Stimulated activated effector memory CD8-positive, alpha-beta T cell treated with anti-CD3 and anti-CD28 coated beads, Interleukin-12 subunit alpha, Interleukin-12 subunit beta, amount 100 ng/mL, for 72 hours (primary cell): ENCODE measurements around the gene FUT8.
"Not testable (repeated sequence)": the region's sequence is repeated elsewhere in the genome, so short reads cannot be mapped to it uniquely, and the experiment has no call there.

Experiments used
- ATAC-seq: fragments of 150-1000 bp; cut with Tn5 transposase; 2 replicates; pipeline ENCODE4 v1.10.0; 2021
- DNase-seq, 2 donors: peaks; one replicate each; pipeline ENCODE4 v3.0.0; 2021 to 2022; ENCODE audit warnings: low spot score in 2 of 2
- H3K27ac Mint-ChIP-seq: one replicate; pipeline ENCODE4 v1.8.0; 2022; ENCODE audit warnings: mild to moderate bottlenecking, mixed read lengths
- H3K36me3 Mint-ChIP-seq: one replicate; pipeline ENCODE4 v1.8.0; 2022; ENCODE audit warnings: mild to moderate bottlenecking, mixed read lengths
- H3K4me1 Mint-ChIP-seq: one replicate; pipeline ENCODE4 v1.8.0; 2022; ENCODE audit warnings: mixed read lengths
- H3K4me3 Mint-ChIP-seq: one replicate; pipeline ENCODE4 v1.8.0; 2022; ENCODE audit warnings: mild to moderate bottlenecking, mixed read lengths
- H3K9me3 Mint-ChIP-seq: one replicate; pipeline ENCODE4 v1.8.0; 2022; ENCODE audit warnings: mixed read lengths

FUT8 gene

DNA sequence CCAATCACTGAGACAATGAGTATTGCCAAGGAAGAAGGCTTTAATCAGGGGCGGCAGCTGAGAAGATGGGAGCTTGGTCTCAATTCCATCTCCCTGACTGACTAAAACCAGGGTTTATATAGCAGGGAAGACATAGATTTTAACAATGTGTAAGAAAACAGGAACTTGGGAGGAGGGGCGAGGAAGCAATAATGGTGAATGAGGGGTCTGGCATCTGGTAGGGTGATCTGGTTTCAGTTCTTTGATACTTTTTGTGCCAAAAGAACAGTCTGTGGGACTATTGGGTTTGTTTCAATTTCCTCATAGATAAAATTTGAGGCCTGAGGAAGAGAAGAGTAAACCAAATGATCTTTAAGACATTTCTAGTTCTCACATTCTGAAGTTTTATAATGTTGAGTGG, 49.2 kb downstream of the FUT8 start:
- Mint-ChIP-seq H3K4me3 (peak overlapping the region; percentile 24), H3K9me3 (no peaks in the 10 kb centered on the region), H3K27ac (peak overlapping the region; percentile 77), H3K4me1 (peaks cover 34% of the 10 kb centered on the region), H3K36me3 (peaks cover 72% of the 10 kb centered on the region)
- ATAC-seq (no peak), DNase-seq (no peak)

- Mint-ChIP-seq H3K27ac (peak overlapping the region; percentile 77), H3K36me3 (peaks cover 65% of the 10 kb centered on the region), H3K4me1 (peaks cover 34% of the 10 kb centered on the region), H3K9me3 (no peaks in the 10 kb centered on the region), H3K4me3 (no peak overlapping the region)
- ATAC-seq (peak; percentile 98), DNase-seq (no peak)
Measured at GRCh38 chr14:65462411-65462810, 49.9 kb downstream of the FUT8 start.

DNA sequence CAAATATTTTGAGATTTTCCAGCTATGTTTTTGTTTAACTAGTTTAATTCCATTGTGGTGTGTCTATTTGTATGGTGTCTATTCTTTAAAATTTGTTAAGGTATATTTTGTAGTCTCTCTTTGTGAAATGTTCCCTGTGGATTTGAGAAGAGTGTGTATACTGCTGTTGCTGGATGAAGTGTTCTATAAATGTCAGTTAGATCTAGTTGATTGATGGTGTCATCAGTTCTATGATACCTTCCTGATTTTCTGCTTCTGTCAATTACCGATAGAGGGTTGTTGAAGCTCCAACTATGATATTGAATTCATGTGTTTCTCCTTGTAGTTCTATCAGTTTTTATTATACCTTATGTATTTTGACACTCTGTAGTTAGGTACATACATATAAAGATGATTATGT, 53.1 kb downstream of the FUT8 start:
- peaks cover 51% of the 10 kb centered on the region for H3K36me3 Mint-ChIP-seq
- no peak overlapping the region for H3K4me3 Mint-ChIP-seq
- no peaks in the 10 kb centered on the region for H3K9me3 Mint-ChIP-seq
- no peak for ATAC-seq
- peaks cover 56% of the 10 kb centered on the region for H3K4me1 Mint-ChIP-seq
- no peak overlapping the region for H3K27ac Mint-ChIP-seq
- DNase-seq: no peak

GRCh38 chr14:65467926-65468325, 55.4 kb downstream of the FUT8 start:
- not testable (repeated sequence) for DNase-seq, ATAC-seq, H3K27ac Mint-ChIP-seq, H3K4me3 Mint-ChIP-seq, H3K9me3 Mint-ChIP-seq
- Mint-ChIP-seq H3K4me1 (peaks cover 42% of the 10 kb centered on the region), H3K36me3 (peaks cover 39% of the 10 kb centered on the region)

DNA sequence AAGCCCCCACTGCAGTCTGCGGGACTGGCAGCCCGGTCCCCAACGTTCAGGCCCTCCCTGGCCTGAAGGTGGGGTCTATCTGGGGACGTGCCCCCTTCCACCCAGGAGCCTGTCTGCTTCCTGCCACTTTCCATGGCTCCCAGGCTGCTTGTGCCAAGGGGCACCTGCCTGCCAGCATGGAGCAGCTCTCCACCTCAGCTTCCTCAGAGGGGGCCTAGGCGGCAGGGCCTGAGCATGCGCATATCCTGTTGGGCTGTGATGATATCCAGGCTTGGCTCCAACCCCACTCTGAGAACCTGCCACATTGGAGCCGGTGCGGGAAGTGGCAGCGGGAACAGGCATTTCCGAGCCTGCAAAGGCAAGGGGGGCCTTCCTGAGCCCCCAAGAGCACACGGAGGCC, 57.4 kb downstream of the FUT8 start:
- peaks cover 28% of the 10 kb centered on the region for H3K36me3 Mint-ChIP-seq
- DNase-seq (no peak), ATAC-seq (no peak)

DNA sequence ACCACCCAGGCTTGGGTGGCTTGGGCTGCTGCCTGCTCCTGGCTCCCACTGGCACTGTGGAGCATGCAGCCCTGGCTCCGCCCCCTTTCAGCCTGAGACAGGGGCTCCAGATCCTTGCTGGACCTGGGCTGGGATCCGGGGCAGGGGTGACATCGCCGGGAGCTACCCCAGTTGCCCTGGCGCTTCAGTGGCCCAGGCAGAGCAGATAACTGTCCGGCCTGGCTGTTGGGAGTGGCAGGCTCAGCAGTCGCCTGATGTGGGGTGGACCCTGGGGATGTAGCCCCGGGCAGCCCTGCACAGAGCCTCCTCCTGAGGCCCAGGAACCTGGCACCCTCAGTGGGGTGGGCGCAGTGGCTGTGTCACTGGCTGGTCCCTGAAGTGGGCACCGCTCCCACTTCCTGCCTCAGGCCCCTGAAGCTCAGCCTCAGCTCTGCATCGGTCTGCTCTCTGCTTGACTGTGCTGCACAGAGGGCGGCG, 57.9 kb downstream of the FUT8 start:
- DNase-seq: no peak
- Mint-ChIP-seq H3K36me3 (peaks cover 23% of the 10 kb centered on the region), H3K27ac (no peak overlapping the region), H3K4me3 (no peak overlapping the region), H3K4me1 (peaks cover 44% of the 10 kb centered on the region), H3K9me3 (no peaks in the 10 kb centered on the region)
- ATAC-seq: peak; percentile 60

More for the DNA sequence above, 57.4 kb downstream of the FUT8 start:
- Mint-ChIP-seq H3K27ac (no peak overlapping the region), H3K4me1 (peaks cover 42% of the 10 kb centered on the region), H3K4me3 (no peak overlapping the region), H3K9me3 (no peaks in the 10 kb centered on the region)

DNA sequence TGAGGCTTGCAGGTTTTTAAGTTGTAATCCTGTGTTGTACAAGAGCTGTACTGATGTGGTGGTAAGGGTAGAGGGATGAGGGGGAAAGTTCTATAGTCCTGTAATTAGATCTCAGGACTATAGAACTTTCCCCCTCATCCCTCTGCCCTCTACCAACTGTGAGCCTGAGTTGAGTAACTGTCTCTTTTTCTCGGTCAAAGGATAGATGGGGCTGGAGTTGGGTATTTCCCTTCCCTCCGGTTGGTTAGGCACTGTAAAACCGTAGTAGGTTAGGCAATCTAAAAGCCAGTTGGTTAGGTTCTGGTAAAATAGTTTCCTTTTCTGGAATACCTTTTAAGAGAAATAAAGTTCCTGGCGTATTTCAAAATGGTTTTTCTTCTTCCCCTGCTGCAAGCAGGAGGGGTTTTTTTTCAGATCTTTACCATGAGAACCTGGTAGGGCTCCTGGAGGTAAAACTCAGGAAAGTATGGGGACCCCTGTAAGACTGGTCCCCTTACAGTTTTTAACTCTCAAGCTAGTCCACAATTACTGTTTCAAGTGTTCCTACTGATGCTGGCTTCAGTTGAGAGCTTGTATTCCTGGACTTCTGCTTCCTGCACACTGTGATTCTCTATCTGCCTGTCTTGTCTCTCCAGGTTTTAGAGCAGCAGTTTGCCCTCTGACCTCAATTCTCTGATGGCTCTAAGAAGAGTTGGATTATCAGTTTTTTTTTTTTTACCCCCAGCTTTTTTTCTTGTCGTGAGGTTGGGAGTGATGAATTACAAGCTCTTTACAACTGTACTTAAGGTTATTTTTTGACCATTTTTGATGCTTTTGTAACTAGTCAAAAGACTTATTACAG, 58.7 kb downstream of the FUT8 start:
- DNase-seq (no peak), ATAC-seq (peak; percentile 95)
- Mint-ChIP-seq H3K36me3 (peaks cover 23% of the 10 kb centered on the region), H3K9me3 (no peaks in the 10 kb centered on the region), H3K4me1 (peaks cover 47% of the 10 kb centered on the region), H3K27ac (no peak overlapping the region), H3K4me3 (no peak overlapping the region)

GRCh38 chr14:65472189-65472588, 59.7 kb downstream of the FUT8 start:
- H3K4me1 Mint-ChIP-seq: peaks cover 51% of the 10 kb centered on the region

GRCh38 chr14:65476273-65476941, 63.9 kb downstream of the FUT8 start:
- peak; percentile 95 for ATAC-seq
- H3K4me3 Mint-ChIP-seq: no peak overlapping the region
- H3K4me1 Mint-ChIP-seq: peaks cover 52% of the 10 kb centered on the region
- no peak for DNase-seq
- H3K27ac Mint-ChIP-seq: no peak overlapping the region
- no peaks in the 10 kb centered on the region for H3K9me3 Mint-ChIP-seq
- H3K36me3 Mint-ChIP-seq: peaks cover 5% of the 10 kb centered on the region

More at GRCh38 chr14:65472189-65472588, 59.7 kb downstream of the FUT8 start:
- no peak for ATAC-seq
- H3K9me3 Mint-ChIP-seq: no peaks in the 10 kb centered on the region
- peaks cover 23% of the 10 kb centered on the region for H3K36me3 Mint-ChIP-seq
- H3K4me3 Mint-ChIP-seq: no peak overlapping the region
- no peak overlapping the region for H3K27ac Mint-ChIP-seq
- DNase-seq: no peak

DNA sequence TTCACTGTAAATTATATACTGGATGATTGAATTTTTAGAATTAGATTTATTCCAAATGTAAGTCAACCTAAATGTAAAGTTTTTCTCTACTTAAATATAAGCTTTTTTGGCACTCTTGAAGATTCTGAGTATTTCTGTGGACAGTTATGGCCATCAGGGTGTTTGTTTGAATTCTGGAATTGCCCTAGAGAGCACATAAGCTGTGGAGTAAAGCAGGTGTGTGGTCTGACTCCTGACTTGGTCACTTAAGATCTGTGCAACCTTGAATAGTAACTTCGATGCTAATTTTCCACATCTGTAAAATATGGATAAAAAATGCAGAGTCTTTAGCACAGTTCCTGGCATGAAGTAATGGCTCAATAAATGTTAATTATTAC, 64.4 kb downstream of the FUT8 start:
- Mint-ChIP-seq H3K36me3 (peaks cover 10% of the 10 kb centered on the region), H3K27ac (no peak overlapping the region), H3K4me3 (no peak overlapping the region), H3K9me3 (no peaks in the 10 kb centered on the region), H3K4me1 (peaks cover 50% of the 10 kb centered on the region)
- ATAC-seq (no peak), DNase-seq (no peak)

DNA sequence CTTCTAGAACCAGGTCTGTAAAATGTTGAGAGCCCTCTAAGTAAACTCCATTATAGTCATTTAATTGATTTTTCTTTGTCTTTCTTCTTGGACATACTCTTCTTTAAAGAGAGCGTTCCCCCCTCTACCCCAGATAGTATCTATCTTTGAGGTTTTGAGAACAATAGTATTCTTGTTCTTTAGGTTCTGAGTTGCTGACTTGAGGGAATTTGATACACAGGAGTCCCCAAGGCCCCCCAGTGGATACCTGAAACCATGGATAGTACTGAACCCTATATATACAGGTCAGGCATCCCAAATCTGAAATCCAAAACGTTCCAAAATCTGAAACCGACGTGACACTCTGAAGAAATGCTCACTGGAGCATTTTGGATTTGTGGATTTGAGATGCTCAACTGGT, 65.5 kb downstream of the FUT8 start:
- Mint-ChIP-seq H3K4me1 (peaks cover 48% of the 10 kb centered on the region), H3K27ac (no peak overlapping the region), H3K4me3 (no peak overlapping the region), H3K9me3 (no peaks in the 10 kb centered on the region), H3K36me3 (peaks cover 16% of the 10 kb centered on the region)
- DNase-seq (no peak), ATAC-seq (no peak)

- Mint-ChIP-seq H3K4me3 (no peak overlapping the region), H3K27ac (no peak overlapping the region), H3K4me1 (peaks cover 48% of the 10 kb centered on the region), H3K36me3 (peaks cover 16% of the 10 kb centered on the region), H3K9me3 (no peaks in the 10 kb centered on the region)
- DNase-seq: no peak
- ATAC-seq: peak; percentile 82
Measured at GRCh38 chr14:65478596-65478995, 66.1 kb downstream of the FUT8 start.

DNA sequence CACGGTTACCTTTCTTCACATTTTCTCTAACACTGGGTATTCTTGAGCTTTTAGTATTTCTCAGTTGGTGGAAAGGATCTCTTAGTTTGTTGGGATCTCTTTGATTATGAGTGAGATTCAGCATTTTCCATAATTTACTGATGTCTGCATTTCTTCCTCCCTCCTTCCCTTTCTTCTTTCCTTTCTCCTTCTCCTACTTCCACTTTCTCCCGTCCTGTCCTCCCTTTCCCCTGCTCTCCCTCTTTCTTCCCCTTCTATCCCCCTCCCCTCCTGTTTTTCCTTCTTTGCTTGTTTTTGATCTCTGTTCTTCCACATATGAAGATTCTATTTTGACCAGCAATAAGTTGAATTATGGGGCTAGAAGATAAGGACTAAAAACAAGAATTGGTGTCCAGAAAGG, 66.9 kb downstream of the FUT8 start:
- Mint-ChIP-seq H3K4me1 (peaks cover 52% of the 10 kb centered on the region), H3K9me3 (no peaks in the 10 kb centered on the region), H3K27ac (no peak overlapping the region), H3K4me3 (no peak overlapping the region), H3K36me3 (peaks cover 11% of the 10 kb centered on the region)
- DNase-seq: no peak
- ATAC-seq: no peak

- Mint-ChIP-seq H3K27ac (no peak overlapping the region), H3K4me1 (peaks cover 59% of the 10 kb centered on the region), H3K9me3 (no peaks in the 10 kb centered on the region), H3K36me3 (peaks cover 11% of the 10 kb centered on the region), H3K4me3 (no peak overlapping the region)
- DNase-seq: no peak
- ATAC-seq: no peak
Measured at GRCh38 chr14:65482757-65483438, 70.4 kb downstream of the FUT8 start.

DNA sequence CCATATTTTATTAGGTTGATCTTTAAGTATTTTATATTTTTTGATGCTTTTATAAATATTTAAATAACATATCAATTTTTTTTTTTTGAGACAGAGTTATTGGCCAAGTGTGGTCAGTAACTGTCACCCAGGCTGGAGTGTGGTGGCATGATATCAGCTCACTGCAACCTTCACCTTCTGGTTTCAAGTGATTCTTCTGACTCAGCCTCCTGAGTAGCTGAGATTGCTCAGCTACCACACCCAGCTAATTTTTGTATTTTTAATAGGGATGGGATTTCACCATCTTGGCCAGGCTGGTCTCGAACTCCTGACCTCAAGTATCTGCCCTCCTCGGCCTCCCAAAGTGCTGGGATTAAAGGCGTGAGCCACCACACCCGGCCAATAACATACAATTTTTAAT, 71.1 kb downstream of the FUT8 start:
- H3K27ac Mint-ChIP-seq: no peak overlapping the region
- H3K36me3 Mint-ChIP-seq: peaks cover 11% of the 10 kb centered on the region
- no peak for DNase-seq

More for the DNA sequence above, 71.1 kb downstream of the FUT8 start:
- ATAC-seq: peak; percentile 71
- H3K9me3 Mint-ChIP-seq: no peaks in the 10 kb centered on the region
- no peak overlapping the region for H3K4me3 Mint-ChIP-seq
- H3K4me1 Mint-ChIP-seq: peaks cover 56% of the 10 kb centered on the region
